MG63 (cell line): ENCODE data around the gene LIPT1. TPM values are rescaled to one million over a fixed set of nuclear protein-coding genes. Genes with fewer than 3 reads are reported as not detected.
A peak's percentile ranks its signal among the peaks of the same experiment; 100 is the strongest.
"Not testable (repeated sequence)": the region's sequence is repeated elsewhere in the genome, so short reads cannot be mapped to it uniquely, and the experiment has no call there.

Experiments used
- DNase-seq: peaks from one replicate; pipeline ENCODE4 v3.0.0-alpha.2; 2020
- H3K27me3 ChIP-seq: fragments of 250-450 bp; sonication (Bioruptor Pico); 2 replicates; pipeline ENCODE4 v1.5.1; 2020; ENCODE audit warnings: mild to moderate bottlenecking, moderate library complexity
- H3K36me3 ChIP-seq: fragments of 250-450 bp; sonication (Bioruptor Pico); 2 replicates; pipeline ENCODE4 v1.5.1; 2020; ENCODE audit warnings: mild to moderate bottlenecking, moderate library complexity
- H3K4me3 ChIP-seq: fragments of 250-450 bp; sonication (Bioruptor Pico); 2 replicates; pipeline ENCODE4 v1.5.1; 2020; ENCODE audit warnings: mild to moderate bottlenecking, moderate library complexity
- H3K9me3 ChIP-seq: fragments of 250-450 bp; sonication (Bioruptor Pico); 2 replicates; pipeline ENCODE4 v1.5.1; 2020; ENCODE audit warnings: mild to moderate bottlenecking, moderate library complexity
- total RNA-seq: library from RNA; depleted of rRNA; stranded (reverse); fragments of >200 nt; shearing (Covaris generic); gene quantifications from 2 replicates; pipeline ENCODE4 v1.2.3, GENCODE V29; 2014; ENCODE audit warnings: low replicate concordance; rRNA removed

LIPT1 gene
- total RNA-seq: 3.3 and 4.2 TPM in 2 replicates

DNA sequence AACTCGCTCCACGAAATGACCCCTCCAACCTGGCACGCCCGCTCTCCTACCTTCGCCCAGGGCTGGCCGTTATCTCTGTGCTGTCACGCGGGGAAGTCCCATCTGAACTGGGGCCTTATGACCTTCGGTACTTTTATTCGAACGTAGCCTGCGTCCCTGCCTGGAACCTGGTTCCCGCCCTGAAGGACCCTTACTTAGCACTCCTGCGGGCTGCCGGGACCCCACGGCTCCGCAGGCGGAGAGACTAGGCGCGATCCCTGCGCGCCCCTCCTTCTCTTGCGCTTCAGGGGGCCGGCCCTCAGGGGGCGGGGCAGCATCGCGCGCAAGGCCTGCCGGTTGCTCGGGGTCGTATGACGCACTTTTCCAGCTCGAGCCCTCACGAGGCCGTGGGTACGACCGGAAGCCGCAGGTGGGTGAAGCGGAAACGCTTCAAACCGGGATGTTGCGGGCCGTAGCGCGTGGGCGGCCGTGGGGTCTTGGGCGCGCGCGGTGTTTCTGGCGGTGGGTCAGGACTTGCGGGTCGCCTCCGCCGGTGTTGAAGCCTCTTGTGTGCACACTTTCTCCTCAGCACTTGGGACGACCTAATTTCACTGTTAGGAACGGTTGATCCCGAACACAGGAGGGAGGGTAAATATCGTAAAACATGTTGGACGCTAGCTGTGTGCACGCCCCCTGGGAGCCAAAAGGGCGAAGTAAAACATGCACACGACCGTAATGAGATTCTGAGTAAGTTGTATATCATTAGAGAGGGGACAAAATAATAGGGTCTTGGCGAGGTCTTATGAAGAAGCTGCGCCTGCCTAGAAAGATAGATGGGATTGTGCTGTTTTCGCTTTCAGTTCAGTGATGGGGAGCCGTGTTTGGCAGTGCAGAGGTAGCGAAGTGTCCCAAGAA is at the start of gene LIPT1, which contains the start of gene TSGA10:
Gene LIPT1 (plus strand): TSS at position 325 of the 894 bp plus-strand sequence. CDS start 6,991 bp downstream, outside the sequence.
Gene TSGA10 (minus strand): TSS at position 300 of the 894 bp plus-strand sequence. CDS start 45,503 bp downstream, outside the sequence.
- Histone ChIP-seq H3K4me3 (peak within 1 kb of the TSS; percentile 79), H3K36me3 (peaks cover 10% of the 10 kb centered on the region), H3K9me3 (no peaks in the 10 kb centered on the region), H3K27me3 (no peaks in the 10 kb centered on the region)
- peak; percentile 90 for DNase-seq

DNA sequence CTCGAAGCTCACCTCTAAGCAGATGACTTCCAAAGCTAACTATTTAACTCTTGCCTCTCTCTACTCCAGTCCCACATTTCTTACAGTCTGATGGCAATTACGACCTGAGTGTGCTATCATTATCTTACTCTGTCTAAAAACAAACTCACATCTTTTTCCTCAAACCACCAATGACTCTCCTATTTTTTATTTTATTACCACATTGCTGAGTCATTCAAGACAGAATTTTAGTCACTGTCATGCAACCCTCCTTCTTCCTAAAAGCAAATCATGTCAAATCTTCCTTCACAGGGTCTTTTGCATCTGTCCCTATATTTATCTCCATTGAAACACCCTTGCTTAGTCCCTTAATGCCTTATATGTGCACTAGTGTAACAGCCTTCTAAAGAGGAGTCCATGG is 47.9 kb upstream of the LIPT1 start:
- Histone ChIP-seq H3K36me3 (no peaks in the 10 kb centered on the region), H3K27me3 (peaks cover 5% of the 10 kb centered on the region), H3K9me3 (no peaks in the 10 kb centered on the region), H3K4me3 (no peak overlapping the region)
- no peak for DNase-seq

DNA sequence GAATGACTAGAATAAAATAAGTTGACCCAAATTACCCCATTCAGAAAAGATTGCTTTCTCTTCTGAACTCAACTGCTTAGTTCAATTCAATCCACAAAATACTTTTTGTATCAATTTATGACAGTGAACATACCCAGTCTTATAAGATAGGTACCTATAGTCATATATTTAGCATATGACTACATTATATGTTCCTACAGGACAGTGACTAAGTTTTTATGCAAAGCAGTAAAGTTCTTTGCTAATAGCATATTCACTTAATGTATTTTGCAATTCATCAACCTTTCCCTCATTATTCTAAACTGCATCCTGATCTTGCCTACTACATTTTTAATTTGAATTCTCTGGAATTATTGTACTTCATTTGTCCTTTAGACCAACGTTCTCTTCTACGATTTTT is 43.5 kb upstream of the LIPT1 start:
- peaks cover 7% of the 10 kb centered on the region for H3K27me3 ChIP-seq
- no peaks in the 10 kb centered on the region for H3K36me3 ChIP-seq
- DNase-seq: no peak
- H3K4me3 ChIP-seq: no peak overlapping the region
- no peaks in the 10 kb centered on the region for H3K9me3 ChIP-seq

DNA sequence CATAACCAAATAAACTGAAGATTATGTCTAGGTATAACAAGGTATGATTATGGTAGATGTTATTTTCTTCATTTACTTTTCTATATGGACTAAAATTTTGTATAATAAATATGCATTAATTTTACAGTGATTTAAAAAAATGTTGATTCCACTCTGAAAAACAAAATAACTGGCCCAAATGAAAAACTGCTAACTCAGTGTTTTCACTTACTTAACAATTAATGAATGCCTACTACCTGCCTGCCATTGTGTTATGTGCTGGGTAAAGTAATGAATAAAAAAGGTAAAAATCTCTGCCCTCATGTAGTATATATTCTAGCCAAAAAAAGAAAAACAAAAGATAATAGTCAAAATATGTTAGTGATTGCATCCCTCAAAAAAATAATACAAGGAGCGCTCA is 42.8 kb upstream of the LIPT1 start:
- Histone ChIP-seq H3K27me3 (peaks cover 7% of the 10 kb centered on the region), H3K4me3 (no peak overlapping the region), H3K9me3 (no peaks in the 10 kb centered on the region), H3K36me3 (no peaks in the 10 kb centered on the region)
- DNase-seq: no peak

DNA sequence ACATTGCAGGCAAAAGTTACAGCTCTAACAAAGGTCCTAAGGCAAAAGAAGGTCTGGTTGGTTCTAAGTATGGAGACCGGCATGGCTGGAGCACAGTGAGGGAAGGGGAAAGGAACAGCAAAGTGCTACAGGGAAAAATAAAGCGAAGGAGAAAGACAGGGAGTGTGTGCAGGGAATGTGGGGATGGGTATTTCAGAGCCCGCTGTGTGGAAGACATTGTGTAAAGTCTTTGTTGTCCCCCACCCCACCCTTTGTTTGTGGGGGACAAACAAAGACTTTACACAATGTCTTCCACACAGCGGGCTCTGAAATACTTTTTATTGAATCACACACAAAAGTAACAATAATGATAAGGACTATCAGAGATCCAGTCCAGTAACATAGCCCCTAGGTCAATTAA is 42.1 kb upstream of the LIPT1 start:
- DNase-seq: no peak
- Histone ChIP-seq H3K36me3 (no peaks in the 10 kb centered on the region), H3K27me3 (peaks cover 9% of the 10 kb centered on the region), H3K9me3 (no peaks in the 10 kb centered on the region), H3K4me3 (no peak overlapping the region)

DNA sequence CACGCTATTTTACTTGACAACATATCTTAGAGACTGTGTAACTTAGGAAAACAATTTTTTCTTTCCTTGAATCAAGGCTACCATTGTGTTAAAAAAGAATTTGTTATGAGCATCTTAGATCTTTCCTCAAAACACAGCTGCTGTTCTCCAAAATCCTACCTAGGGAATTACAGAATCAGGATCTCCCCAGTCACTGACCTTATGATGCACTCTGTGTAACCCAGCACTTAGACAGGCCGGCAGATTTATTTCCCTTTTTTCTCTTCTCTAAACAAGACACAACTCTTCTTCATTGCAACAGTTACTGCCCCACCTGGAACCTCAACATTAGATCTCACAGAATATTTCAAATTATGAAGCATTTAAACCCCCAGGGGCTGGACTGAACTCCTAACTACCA is 26.8 kb upstream of the LIPT1 start:
- Histone ChIP-seq H3K36me3 (no peaks in the 10 kb centered on the region), H3K27me3 (peaks cover 5% of the 10 kb centered on the region; the same call in 1 of the 2 replicates), H3K9me3 (peaks cover 4% of the 10 kb centered on the region; the same call in 1 of the 2 replicates), H3K4me3 (no peak overlapping the region)
- no peak for DNase-seq

DNA sequence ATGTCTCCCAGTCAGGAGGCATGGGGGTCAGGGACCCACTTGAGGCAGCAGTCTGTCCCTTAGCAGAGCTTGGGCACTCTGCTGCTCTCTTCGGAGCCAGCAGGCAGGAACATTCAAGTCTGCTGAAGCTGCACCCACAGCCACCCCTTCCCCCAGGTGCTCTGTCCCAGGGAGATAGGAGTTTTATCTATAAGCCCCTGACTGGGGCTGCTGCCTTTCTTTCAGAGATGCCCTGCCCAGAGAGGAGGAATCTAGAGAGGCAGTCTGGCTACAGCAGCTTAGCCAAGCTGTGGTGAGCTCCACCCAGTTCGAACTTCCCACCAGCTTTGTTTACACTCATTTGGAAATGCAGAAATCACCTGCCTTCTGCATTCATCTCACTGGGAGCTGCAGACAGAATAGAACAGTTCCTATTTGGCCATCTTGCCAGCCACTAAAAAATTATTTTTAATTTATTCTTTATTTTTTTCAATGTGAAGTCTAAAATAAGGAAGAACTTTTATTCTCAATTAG is 19.7 kb upstream of the LIPT1 start:
- not testable (repeated sequence) for H3K27me3 ChIP-seq, H3K36me3 ChIP-seq, H3K9me3 ChIP-seq, DNase-seq, H3K4me3 ChIP-seq

DNA sequence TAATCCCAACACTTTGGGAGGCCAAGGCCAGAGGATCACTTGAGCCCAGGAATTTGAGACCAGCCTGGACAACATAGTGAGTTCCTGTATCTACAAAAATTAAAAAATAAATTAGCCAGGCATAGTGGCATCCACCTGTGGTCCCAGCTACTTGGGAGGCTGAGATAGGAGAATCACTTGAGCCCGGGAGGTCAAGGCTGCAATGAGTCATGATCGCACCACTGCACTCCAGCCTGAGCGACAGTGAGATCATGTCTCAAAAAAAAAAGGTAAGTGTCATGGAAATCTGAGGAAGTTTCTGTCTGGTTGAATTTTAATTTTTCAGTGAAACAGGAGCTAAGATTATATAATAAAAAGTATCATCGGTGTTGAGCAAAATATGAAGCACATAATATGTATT is 15.8 kb upstream of the LIPT1 start:
- no peak for DNase-seq
- no peaks in the 10 kb centered on the region for H3K36me3 ChIP-seq
- H3K27me3 ChIP-seq: peaks cover 17% of the 10 kb centered on the region
- no peak overlapping the region for H3K4me3 ChIP-seq
- no peaks in the 10 kb centered on the region for H3K9me3 ChIP-seq

DNA sequence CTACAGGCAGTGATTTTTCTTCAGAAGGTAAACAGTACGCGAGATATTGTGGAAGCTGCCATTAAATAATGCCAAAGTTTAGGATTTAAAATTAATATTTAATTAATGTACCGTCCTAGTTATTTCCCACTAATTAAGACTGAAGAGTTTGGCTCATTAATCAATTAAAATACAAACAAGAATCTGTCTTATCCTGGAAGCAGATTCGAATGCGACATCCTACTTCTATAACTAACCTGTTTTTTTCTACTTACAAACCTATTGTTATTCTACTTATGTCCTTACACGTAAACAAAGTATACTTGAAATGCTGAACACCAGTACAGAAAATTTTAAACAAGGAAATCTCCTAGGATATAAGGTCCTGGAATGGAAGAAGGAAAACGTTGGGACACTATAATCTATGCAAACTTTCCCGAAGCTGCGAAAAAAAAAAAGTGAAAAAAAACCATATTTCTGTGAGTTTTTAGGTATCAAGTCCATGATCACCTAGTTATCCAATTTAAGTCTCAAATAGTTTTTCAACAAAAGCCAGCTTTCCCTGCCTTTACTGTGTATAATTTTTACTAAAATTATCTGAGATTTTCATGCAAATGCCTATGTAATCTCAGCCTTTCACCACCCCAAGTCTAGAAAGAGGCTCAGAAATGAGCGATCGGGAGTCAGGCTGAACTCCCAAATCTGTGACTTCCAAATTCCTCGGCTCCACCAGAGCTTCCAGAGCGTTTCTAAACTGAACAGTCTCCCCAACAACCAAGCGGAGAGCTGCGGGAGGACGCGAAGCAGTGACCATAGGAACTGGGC is 14.5 kb upstream of the LIPT1 start:
- H3K27me3 ChIP-seq: peaks cover 17% of the 10 kb centered on the region
- H3K36me3 ChIP-seq: no peaks in the 10 kb centered on the region
- no peaks in the 10 kb centered on the region for H3K9me3 ChIP-seq
- peak overlapping the region; percentile 66 for H3K4me3 ChIP-seq
- DNase-seq: no peak

DNA sequence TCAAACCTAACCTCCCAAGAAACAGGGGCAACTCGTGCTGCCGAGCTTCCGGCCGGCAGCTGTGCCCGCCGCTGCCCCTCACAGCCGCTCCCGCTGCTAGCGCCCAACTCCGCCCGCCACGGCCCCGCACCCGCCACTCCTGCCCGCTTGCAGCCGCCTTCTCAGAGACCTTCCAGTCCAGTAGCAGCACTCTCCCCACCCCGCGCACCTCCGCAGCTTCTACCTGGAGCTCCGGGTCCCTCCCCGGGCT is 14.0 kb upstream of the LIPT1 start:
- H3K36me3 ChIP-seq: no peaks in the 10 kb centered on the region
- peak overlapping the region; percentile 66 for H3K4me3 ChIP-seq
- DNase-seq: no peak
- H3K27me3 ChIP-seq: peaks cover 17% of the 10 kb centered on the region
- H3K9me3 ChIP-seq: no peaks in the 10 kb centered on the region

DNA sequence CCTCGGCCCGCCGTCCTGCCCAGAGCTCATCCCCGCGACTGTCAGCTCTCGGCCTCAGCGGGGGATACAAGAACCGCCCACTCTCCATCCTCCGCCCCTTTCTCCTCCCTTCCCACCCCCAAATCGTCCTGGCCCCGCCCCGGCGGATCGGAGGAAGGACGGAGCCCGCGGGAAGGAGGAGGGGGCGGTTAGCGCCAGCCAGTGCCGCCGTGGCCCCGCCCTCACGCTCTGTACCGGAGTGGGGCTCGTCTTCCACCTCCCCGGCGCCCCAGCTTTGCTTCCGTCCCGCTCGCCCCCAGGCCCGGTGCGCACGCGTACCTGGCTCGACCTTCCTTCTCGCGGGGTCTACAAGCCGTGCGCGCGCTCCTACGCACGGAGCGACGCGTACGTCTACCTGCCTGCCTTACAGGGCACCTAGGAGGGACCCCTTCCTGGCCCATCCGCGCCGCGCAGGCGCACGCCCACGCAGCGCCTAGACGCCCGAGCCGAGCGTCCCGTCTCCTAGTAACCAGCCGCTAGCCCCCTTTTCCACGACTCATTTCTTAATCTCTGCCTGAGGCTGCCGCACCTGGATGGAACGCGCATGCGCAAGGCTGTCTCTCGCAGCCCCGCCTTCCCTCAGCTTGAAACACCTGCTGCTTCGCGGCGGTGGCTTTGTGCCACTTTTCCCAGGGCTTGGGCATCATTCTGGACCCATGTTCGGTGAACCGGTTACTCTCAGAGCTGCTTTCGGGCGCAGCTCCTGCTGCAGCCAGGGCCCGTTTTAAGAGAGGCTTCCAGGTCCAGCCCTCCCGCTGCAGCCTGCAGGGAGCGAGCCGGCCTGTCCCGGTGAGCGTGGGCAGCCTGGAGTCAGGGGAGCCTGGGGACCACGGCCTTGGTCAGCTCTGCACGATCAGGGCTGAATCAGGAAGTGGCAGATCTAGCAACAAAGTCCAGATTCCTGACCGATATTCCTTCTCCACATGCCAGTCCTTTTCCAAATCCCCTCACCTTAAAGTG is 13.4 kb upstream of the LIPT1 start, which contains the start of gene C2orf15:
Gene C2orf15 (plus strand): TSS at position 598 of the 999 bp plus-strand sequence. CDS start 8,852 bp downstream, outside the sequence.
- Histone ChIP-seq H3K36me3 (no peaks in the 10 kb centered on the region), H3K27me3 (peaks cover 17% of the 10 kb centered on the region), H3K4me3 (peak within 1 kb of the TSS; percentile 66), H3K9me3 (no peaks in the 10 kb centered on the region)
- peak; percentile 77 for DNase-seq

DNA sequence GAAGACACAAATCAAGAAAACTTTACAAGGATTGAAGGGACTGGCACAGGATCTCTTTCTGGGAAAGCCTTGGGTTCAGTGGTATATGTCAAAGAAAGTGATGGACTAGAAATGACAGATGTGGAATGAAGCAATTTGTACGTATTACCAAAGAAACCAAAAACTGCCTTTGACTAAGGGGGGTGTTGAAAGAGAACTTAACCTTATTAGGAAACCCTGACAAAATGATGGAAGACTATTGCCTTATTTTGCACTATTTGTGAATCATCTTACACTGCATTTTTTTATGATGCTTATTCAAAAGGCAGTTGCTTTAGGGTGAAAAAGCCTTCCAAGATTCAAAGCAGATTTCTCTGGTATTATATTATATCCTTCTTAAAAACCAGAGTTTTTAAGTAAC is 4.1 kb upstream of the LIPT1 start:
- DNase-seq: no peak
- Histone ChIP-seq H3K4me3 (no peak overlapping the region), H3K36me3 (no peaks in the 10 kb centered on the region), H3K9me3 (no peaks in the 10 kb centered on the region), H3K27me3 (no peaks in the 10 kb centered on the region)

DNA sequence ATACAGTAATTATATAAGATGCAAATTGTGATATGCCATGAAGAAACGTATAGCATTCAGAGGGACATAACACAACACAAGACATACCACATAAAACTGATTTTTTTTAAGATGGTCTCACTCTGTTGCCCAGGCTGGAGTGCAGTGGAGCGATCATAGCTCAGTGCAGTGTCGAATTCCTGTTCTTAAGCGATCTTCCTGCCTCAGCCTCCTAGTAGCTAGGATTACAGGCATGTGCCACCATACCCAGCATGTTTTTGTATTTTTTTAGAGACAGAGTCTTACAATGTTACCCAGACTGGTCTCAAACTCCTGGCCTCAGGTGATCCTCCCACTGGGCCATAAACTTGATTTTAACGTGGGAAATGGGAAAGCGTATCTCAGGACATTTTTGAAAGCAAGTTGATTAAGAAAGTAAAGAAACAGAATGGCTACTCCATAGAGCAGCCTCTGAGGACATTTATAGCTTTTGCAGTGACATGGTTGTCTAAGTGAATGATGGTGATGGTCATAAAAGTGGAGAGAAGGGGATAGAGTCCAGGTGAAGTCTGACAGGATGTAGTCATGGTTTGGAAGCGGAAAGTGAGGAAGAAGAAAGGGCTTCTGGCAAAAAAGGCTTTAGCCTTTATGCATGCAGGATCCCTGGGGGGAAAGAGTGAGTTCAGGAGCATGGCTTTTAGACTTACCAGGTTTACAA is 2.4 kb upstream of the LIPT1 start:
- Histone ChIP-seq H3K4me3 (no peak overlapping the region), H3K9me3 (no peaks in the 10 kb centered on the region), H3K27me3 (no peaks in the 10 kb centered on the region), H3K36me3 (peaks cover 9% of the 10 kb centered on the region)
- no peak for DNase-seq

DNA sequence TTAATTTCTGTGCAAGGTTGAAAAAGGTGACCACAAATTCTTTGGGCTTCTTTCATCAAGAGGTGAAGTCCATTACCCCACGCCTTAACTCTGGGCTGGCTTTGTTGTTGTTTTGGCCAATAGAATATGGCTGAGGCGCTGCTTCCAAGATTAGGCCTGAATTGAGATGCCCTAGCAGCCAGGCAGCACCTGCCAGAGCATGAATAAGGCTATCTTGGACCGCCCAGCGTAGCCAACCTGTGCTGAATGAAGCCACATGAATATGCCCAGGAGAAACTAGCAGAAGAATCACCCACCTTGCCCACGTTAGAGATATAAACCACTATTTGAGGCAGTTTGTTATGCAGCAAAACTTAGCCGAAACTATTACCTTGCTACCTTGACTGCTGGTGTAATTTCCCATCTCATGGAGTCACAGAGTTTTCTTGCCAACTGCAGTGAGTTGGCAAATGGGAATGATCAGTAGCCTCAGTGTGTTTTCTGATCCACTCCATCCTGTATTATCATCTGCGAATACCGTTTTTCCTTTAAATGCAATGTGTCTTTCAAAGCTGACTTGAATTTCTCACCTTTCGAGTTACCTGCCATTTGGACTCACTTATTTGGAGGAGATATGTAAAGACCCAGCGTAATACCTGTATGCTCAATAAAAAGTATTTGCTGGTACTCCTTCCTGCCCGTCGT is 704 bp upstream of the LIPT1 start:
- peak overlapping the region; percentile 79 for H3K4me3 ChIP-seq
- H3K9me3 ChIP-seq: no peaks in the 10 kb centered on the region
- H3K27me3 ChIP-seq: no peaks in the 10 kb centered on the region
- DNase-seq: no peak
- peaks cover 10% of the 10 kb centered on the region for H3K36me3 ChIP-seq

DNA sequence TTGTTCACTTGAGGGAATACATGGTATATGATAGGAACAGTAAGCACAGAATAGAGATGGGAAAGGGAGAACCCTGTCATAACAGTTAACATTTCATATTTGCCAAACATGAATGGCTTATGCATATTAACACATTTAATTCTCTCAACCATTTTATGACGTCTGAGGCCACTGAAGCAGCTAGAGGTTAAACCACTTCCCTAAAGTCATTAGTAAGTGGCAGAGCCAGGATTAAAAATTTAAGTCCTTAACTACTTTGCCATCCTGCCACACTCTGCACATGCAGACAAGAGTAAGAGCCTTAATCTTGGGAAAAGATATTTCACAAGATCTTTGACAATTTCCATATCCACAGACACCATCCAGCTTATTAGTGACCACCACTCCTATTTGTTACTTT is 2.1 kb downstream of the LIPT1 start:
- H3K36me3 ChIP-seq: peaks cover 15% of the 10 kb centered on the region
- no peaks in the 10 kb centered on the region for H3K27me3 ChIP-seq
- no peak overlapping the region for H3K4me3 ChIP-seq
- DNase-seq: no peak
- no peaks in the 10 kb centered on the region for H3K9me3 ChIP-seq
